GM12878 (cell line): ENCODE results near the gene DENND6B. TPM values are rescaled to one million over a fixed set of nuclear protein-coding genes. Genes with fewer than 3 reads are reported as not detected.

Source experiments
- ATAC-seq: fragments of 200-7000 bp; cut with Tn5 transposase; 3 replicates; pipeline ENCODE4 v1.9.1; 2020; ENCODE audit warnings: mild to moderate bottlenecking, moderate library complexity
- BruUV-seq: library from RNA; stranded (reverse); fragments of 400-500 nt; replicated peaks from 2 replicates; lab custom pipeline; 2021; lab: Mats Ljungman, UMichigan
- CTCF ChIA-PET: fragments of 300-600 bp; sonication (Branson Sonifier 250); formaldehyde crosslinking; extraction: SDS; loops from one replicate; lab custom pipeline; 2021; ENCODE audit warnings: inconsistent platforms; lab: Yijun Ruan, JAX
- POLR2A ChIA-PET: fragments of 350-600 bp; formaldehyde crosslinking; extraction: SDS; loops from one replicate; lab custom pipeline; 2021; ENCODE audit warnings: inconsistent platforms; lab: Charles Lee
- RAD21 ChIA-PET: fragments of 300-600 bp; sonication (Branson Sonifier 250); formaldehyde crosslinking; loops from one replicate; lab custom pipeline; 2023; ENCODE audit warnings: antibody characterized with exemption; ENCODE audit not compliant: unreplicated experiment; lab: Charles Lee
- SMC1A ChIA-PET: fragments of 300-600 bp; sonication (Branson Sonifier 250); formaldehyde crosslinking; loops from one replicate; lab custom pipeline; 2023; ENCODE audit not compliant: unreplicated experiment, uncharacterized antibody; lab: Charles Lee
- DNase-seq: peaks from one replicate; pipeline ENCODE4 v3.0.0-alpha.2; 2011; ENCODE audit warnings: low read depth, low spot score
- FAIRE-seq: peaks from 3 replicates; lab custom pipeline; 2011; peaks lifted over from hg19 to GRCh38; lab: Jason Lieb, UNC
- H2AFZ ChIP-seq: 2 replicates; pipeline ENCODE4 v1.6.0; 2011; ENCODE audit warnings: low read depth, low read length, control low read depth; ENCODE audit not compliant: control insufficient read depth
- H3K27ac ChIP-seq: 2 replicates; pipeline ENCODE4 v1.5.1; 2011; ENCODE audit warnings: control low read depth; ENCODE audit not compliant: control insufficient read depth, insufficient read depth
- H3K27me3 ChIP-seq, 2 experiments: replicated peaks in 1 of 2; 2 replicates each; pipeline versions ENCODE4 v1.6.0 to v1.6.1; 2011; ENCODE audit warnings: low read length in 1 of 2; ENCODE audit not compliant: control insufficient read depth in 2 of 2, insufficient read depth in 2 of 2
- H3K36me3 ChIP-seq, 2 experiments: 2 replicates each; pipeline ENCODE4 v1.5.1; 2011; ENCODE audit warnings: low read length in 1 of 2; ENCODE audit not compliant: control insufficient read depth in 2 of 2, insufficient read depth in 2 of 2
- H3K4me1 ChIP-seq: 2 replicates; pipeline ENCODE4 v1.6.1; 2011; ENCODE audit warnings: mild to moderate bottlenecking, low read length, moderate library complexity, mixed read lengths; ENCODE audit not compliant: control insufficient read depth, insufficient read depth
- H3K4me2 ChIP-seq: 2 replicates; pipeline ENCODE4 v1.6.0; 2011; ENCODE audit warnings: control low read depth; ENCODE audit not compliant: control insufficient read depth, insufficient read depth
- H3K4me3 ChIP-seq: fragments of 200-600 bp; sonication (generic); 2 replicates; pipeline ENCODE4 v1.5.1; 2016
- H3K79me2 ChIP-seq: 2 replicates; pipeline ENCODE4 v1.6.0; 2011; ENCODE audit warnings: low read length; ENCODE audit not compliant: control insufficient read depth, insufficient read depth
- H3K9ac ChIP-seq: 2 replicates; pipeline ENCODE4 v1.8.0; 2011; ENCODE audit warnings: low read length, control low read depth, mixed read lengths; ENCODE audit not compliant: control insufficient read depth, insufficient read depth
- H3K9me3 ChIP-seq: replicated peaks from 3 replicates; pipeline ENCODE4 v1.5.1; 2011; ENCODE audit warnings: mild to moderate bottlenecking, low read length; ENCODE audit not compliant: control insufficient read depth, insufficient read depth
- H4K20me1 ChIP-seq: 2 replicates; pipeline ENCODE4 v1.6.0; 2011; ENCODE audit not compliant: control insufficient read depth, insufficient read depth
- CEBPB ChIP-seq, 2 experiments: fragments of 150-350 bp in 1 of 2; IDR thresholded peaks; 2 replicates each; pipeline ENCODE4 v1.6.1; 2012 to 2014; ENCODE audit warnings: low read depth in 2 of 2, low read length in 2 of 2, borderline replicate concordance in 1 of 2, inconsistent platforms in 1 of 2
- ELK1 ChIP-seq: IDR thresholded peaks from 2 replicates; pipeline ENCODE4 v1.6.1; 2012; ENCODE audit warnings: low read depth, low read length, improper control_type of control experiment
- FOXM1 ChIP-seq: IDR thresholded peaks from 2 replicates; pipeline ENCODE4 v1.6.1; 2012; ENCODE audit warnings: low read depth, mild to moderate bottlenecking, inconsistent platforms, low read length, moderate library complexity
- JUNB ChIP-seq: IDR thresholded peaks from 2 replicates; pipeline ENCODE4 v1.6.1; 2016; ENCODE audit warnings: antibody characterized with exemption, mild to moderate bottlenecking
- KLF5 ChIP-seq: fragments of 450-650 bp; IDR thresholded peaks from 2 replicates; pipeline ENCODE4 v1.6.1; 2014; ENCODE audit warnings: mild to moderate bottlenecking; ENCODE audit not compliant: partially characterized antibody
- MTA3 ChIP-seq: IDR thresholded peaks from 2 replicates; pipeline ENCODE4 v1.6.1; 2012; ENCODE audit warnings: low read length, inconsistent platforms, borderline replicate concordance
- POLR2A ChIP-seq: IDR thresholded peaks from 2 replicates; pipeline ENCODE4 v1.6.1; 2011; ENCODE audit warnings: low read depth, mild to moderate bottlenecking, low read length
- PRDM15 ChIP-seq: fragments of 450-650 bp; formaldehyde crosslinking; IDR thresholded peaks from 2 replicates; pipeline ENCODE4 v1.4.0; 2020; ENCODE audit warnings: mild to moderate bottlenecking, moderate library complexity
- RELA ChIP-seq: fragments of 450-650 bp; IDR thresholded peaks from 2 replicates; pipeline ENCODE4 v1.8.0; 2014; ENCODE audit warnings: borderline replicate concordance; ENCODE audit not compliant: partially characterized antibody
- SP1 ChIP-seq: IDR thresholded peaks from one replicate; pipeline ENCODE4 v1.6.1; 2011; ENCODE audit warnings: low read depth, low read length
- TCF12 ChIP-seq: IDR thresholded peaks from 2 replicates; pipeline ENCODE4 v1.6.1; 2011; ENCODE audit warnings: low read depth, mild to moderate bottlenecking, low read length
- ZNF384 ChIP-seq: IDR thresholded peaks from 2 replicates; pipeline ENCODE4 v1.6.1; 2012; ENCODE audit warnings: low read depth, mild to moderate bottlenecking, low read length, improper control_type of control experiment, borderline replicate concordance
- WGBS: methylation state at CpG from one replicate; pipeline ENCODE4 v1.1.6; 2016; ENCODE audit warnings: low lambda C conversion rate; ENCODE audit not compliant: insufficient replicate concordance, insufficient coverage; ENCODE audit errors: missing lambda C conversion rate; 5-methylcytosine and 5-hydroxymethylcytosine counted together
- in situ Hi-C: fragments of 300-500 bp; cut with MboI; formaldehyde crosslinking; loops from 9 replicates; pipeline ENCODE4 v1.14.3; 2018; ENCODE audit warnings: mixed read lengths
- intact Hi-C: fragments of 100-400 bp; cut with micrococcal nuclease; formaldehyde crosslinking; loops from one replicate; pipeline ENCODE4 v1.14.2; 2022; ENCODE audit not compliant: unreplicated experiment
- polyA plus RNA-seq, 11 experiments: library from polyadenylated mRNA; depleted of rRNA in 4 of 11; unstranded in 6 of 11; stranded (reverse) in 5 of 11; fragments of >200 nt; fragmentation: Nextera tagmentation in 4 of 11; fragmentation: Illumina TruSeq in 1 of 11; extraction: Ambion mirVana in 4 of 11; extraction: Trizol in 1 of 11; gene quantifications; 1 replicate in 1 of 11; 2 replicates in 10 of 11; pipeline versions ENCODE4 v1.2.1 to v1.2.3, GENCODE V29; 2011 to 2016; ENCODE audit warnings: inconsistent platforms in 2 of 11, missing spikeins in 2 of 11, low read depth in 1 of 11
- total RNA-seq, 4 experiments: library from RNA; depleted of rRNA in 3 of 4; stranded (reverse); fragments of >200 nt in 3 of 4; fragmentation: Illumina TruSeq in 1 of 4; extraction: Trizol in 1 of 4; gene quantifications; 2 replicates each; pipeline versions ENCODE4 v1.2.1 to v1.2.3, GENCODE V29; 2013 to 2021
- TF ChIP-seq, protein P1 (sequence below): fragments of 450-650 bp; IDR thresholded peaks from 2 replicates; pipeline ENCODE4 v1.6.1; 2016; ENCODE audit warnings: mild to moderate bottlenecking, moderate library complexity, borderline replicate concordance
- TF ChIP-seq, protein P2 (sequence below): IDR thresholded peaks from 2 replicates; pipeline ENCODE4 v1.6.1; 2011; ENCODE audit warnings: low read depth, low read length, improper control_type of control experiment, borderline replicate concordance

The DENND6B gene
- total and polyA plus RNA-seq, 10 of the 15 experiments (the other 5 are each of a cell fraction or from before 2014, with no cell fraction given), result 0.72 to 11.3 (median 6.2) TPM

- no peak for TF ChIP-seq KLF5
- no peak for TF ChIP-seq FOXM1
- TF ChIP-seq JUNB, result no peak
- no peak for TF ChIP-seq PRDM15 (CRISPR knock-in tag)
- no peak for TF ChIP-seq ZNF384
Measured at GRCh38 chr22:50360578-50360977, 33.8 kb upstream of the DENND6B start (continued).

DNA sequence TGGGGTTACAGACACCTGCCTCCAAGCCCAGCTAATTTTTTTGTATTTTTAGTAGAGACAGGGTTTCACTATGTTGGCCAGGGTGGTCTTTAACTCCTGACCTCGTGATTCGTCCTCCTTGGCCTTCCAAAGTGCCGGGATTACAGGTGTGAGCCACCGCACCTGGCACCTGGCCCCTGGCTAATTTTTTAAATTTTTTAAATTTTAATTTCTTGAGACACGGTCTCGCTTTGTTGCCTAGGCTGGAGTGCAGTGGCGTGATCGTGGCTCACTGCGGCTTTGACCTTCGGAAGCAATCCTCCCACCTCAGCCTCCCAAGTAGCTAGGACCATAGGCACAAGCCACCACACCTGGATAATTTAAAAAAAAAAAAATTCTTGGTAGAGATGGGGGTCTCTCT, 30.9 kb upstream of the DENND6B start:
- ChIA-PET CTCF (interaction anchor here (1.0 kb wide), 1 partner anchor 10 kb away, joined by 4 read pairs; no protein-coding TSS in a partner anchor), POLR2A (no interaction called here), SMC1A (interaction anchor here (0.7 to 1.1 kb wide), 2 partner anchors 105 to 119 kb away, joined by 3 to 4 read pairs; no protein-coding TSS in a partner anchor), RAD21 (no interaction called here)
- no peak for FAIRE-seq
- no TSS peak for BruUV-seq
- Histone ChIP-seq H3K9ac (no peak overlapping the region), H3K36me3 (peaks cover 2 to 3% of the 10 kb centered on the region in 2 experiments; a peak in 3 of 4 replicates), H3K4me3 (no peak overlapping the region), H4K20me1 (no peaks in the 10 kb centered on the region; the same call in 1 of the 2 replicates), H3K4me1 (no peaks in the 10 kb centered on the region), H3K27me3 (no peaks in the 10 kb centered on the region), H3K9me3 (no peaks in the 10 kb centered on the region), H2AFZ (no peak overlapping the region), H3K27ac (no peak overlapping the region), H3K79me2 (peaks cover 10% of the 10 kb centered on the region), H3K4me2 (no peak overlapping the region)
- ATAC-seq, result no peak
- in situ Hi-C loops, result no loop called here
- WGBS, result 93% methylated on average over 10 of the region's 10 CpGs
- DNase-seq, result no peak
- intact Hi-C loops, result no loop called here
- no peak for TF ChIP-seq ELK1
- no peak for TF ChIP-seq POLR2A
- TF ChIP-seq, protein P1, sequence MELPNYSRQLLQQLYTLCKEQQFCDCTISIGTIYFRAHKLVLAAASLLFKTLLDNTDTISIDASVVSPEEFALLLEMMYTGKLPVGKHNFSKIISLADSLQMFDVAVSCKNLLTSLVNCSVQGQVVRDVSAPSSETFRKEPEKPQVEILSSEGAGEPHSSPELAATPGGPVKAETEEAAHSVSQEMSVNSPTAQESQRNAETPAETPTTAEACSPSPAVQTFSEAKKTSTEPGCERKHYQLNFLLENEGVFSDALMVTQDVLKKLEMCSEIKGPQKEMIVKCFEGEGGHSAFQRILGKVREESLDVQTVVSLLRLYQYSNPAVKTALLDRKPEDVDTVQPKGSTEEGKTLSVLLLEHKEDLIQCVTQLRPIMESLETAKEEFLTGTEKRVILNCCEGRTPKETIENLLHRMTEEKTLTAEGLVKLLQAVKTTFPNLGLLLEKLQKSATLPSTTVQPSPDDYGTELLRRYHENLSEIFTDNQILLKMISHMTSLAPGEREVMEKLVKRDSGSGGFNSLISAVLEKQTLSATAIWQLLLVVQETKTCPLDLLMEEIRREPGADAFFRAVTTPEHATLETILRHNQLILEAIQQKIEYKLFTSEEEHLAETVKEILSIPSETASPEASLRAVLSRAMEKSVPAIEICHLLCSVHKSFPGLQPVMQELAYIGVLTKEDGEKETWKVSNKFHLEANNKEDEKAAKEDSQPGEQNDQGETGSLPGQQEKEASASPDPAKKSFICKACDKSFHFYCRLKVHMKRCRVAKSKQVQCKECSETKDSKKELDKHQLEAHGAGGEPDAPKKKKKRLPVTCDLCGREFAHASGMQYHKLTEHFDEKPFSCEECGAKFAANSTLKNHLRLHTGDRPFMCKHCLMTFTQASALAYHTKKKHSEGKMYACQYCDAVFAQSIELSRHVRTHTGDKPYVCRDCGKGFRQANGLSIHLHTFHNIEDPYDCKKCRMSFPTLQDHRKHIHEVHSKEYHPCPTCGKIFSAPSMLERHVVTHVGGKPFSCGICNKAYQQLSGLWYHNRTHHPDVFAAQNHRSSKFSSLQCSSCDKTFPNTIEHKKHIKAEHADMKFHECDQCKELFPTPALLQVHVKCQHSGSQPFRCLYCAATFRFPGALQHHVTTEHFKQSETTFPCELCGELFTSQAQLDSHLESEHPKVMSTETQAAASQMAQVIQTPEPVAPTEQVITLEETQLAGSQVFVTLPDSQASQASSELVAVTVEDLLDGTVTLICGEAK, result no peak
- TF ChIP-seq, protein P2, sequence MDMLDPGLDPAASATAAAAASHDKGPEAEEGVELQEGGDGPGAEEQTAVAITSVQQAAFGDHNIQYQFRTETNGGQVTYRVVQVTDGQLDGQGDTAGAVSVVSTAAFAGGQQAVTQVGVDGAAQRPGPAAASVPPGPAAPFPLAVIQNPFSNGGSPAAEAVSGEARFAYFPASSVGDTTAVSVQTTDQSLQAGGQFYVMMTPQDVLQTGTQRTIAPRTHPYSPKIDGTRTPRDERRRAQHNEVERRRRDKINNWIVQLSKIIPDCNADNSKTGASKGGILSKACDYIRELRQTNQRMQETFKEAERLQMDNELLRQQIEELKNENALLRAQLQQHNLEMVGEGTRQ, result no peak
- no peak for TF ChIP-seq MTA3
- no peak for TF ChIP-seq SP1
- no peak for TF ChIP-seq RELA
- TF ChIP-seq TCF12, result no peak
- TF ChIP-seq CEBPB (IDR thresholded peaks at IDR 0.05; ENCODE audit: borderline replicate concordance in 1 of 2, low read depth in 2 of 2, low read length in 2 of 2), result no peak
